Medulla oblongata (tissue), 1 donor: Measurements from ENCODE around the gene TPBG.
"Not testable (repeated sequence)": the region's sequence is repeated elsewhere in the genome, so short reads cannot be mapped to it uniquely, and the experiment has no call there.

Source experiments
- DNase-seq: peaks from one replicate; pipeline ENCODE4 v3.0.0-alpha.2; 2015; ENCODE audit errors: extremely low spot score

The TPBG gene

GRCh38 chr6:82376636-82377035, 13.0 kb downstream of the TPBG start:
- DNase-seq: no peak

- no peak for DNase-seq
Measured at GRCh38 chr6:82380566-82381185, 17.1 kb downstream of the TPBG start.

GRCh38 chr6:82381278-82381677, 17.7 kb downstream of the TPBG start:
- no peak for DNase-seq

- DNase-seq: no peak
Measured at GRCh38 chr6:82385102-82385501, 21.5 kb downstream of the TPBG start.

GRCh38 chr6:82385546-82385945, 21.9 kb downstream of the TPBG start:
- no peak for DNase-seq

- DNase-seq: no peak
Measured at GRCh38 chr6:82385961-82386360, 22.3 kb downstream of the TPBG start.

- DNase-seq: not testable (repeated sequence)
Measured at GRCh38 chr6:82394770-82395169, 31.2 kb downstream of the TPBG start.

- DNase-seq: no peak
Measured at GRCh38 chr6:82396964-82397751, 33.5 kb downstream of the TPBG start.

- DNase-seq: no peak
Measured at GRCh38 chr6:82397962-82398692, 34.5 kb downstream of the TPBG start.

GRCh38 chr6:82408952-82409431, 45.4 kb downstream of the TPBG start:
- no peak for DNase-seq

GRCh38 chr6:82410151-82410648, 46.6 kb downstream of the TPBG start:
- no peak for DNase-seq

GRCh38 chr6:82413868-82414267, 50.3 kb downstream of the TPBG start:
- no peak for DNase-seq

- DNase-seq: no peak
Measured at GRCh38 chr6:82415820-82416219, 52.2 kb downstream of the TPBG start.

- no peak for DNase-seq
Measured at GRCh38 chr6:82416346-82416745, 52.7 kb downstream of the TPBG start.
